Posterior vena cava (tissue), 2 donors: ENCODE results near the gene PGGT1B. TPM values are rescaled to one million over a fixed set of nuclear protein-coding genes. Genes with fewer than 3 reads are reported as not detected.

ENCODE experiments used
- DNase-seq: peaks from one replicate; pipeline ENCODE4 v3.0.0-alpha.2; 2020; ENCODE audit warnings: low spot score
- intact Hi-C, 2 donors: fragments of 100-400 bp; cut with DNase I; formaldehyde crosslinking; loops; one replicate each; pipeline versions ENCODE4 v1.14.1 to v1.14.2; 2022 to 2023
- total RNA-seq, 2 donors: library from RNA; stranded (reverse); fragmentation: NEBNext Ultra II Directional; extraction: Animal tissue kit (Norgen Biotek cat#: 25700); gene quantifications; one replicate each; pipeline ENCODE4 v1.2.1, GENCODE V29; 2021
- donor health status: DM: yes; HTN: yes; CAD: no.
- donor health status: DM: yes; HTN: yes; CAD: no.

PGGT1B gene
- total RNA-seq, 2 donors from 2014 or later, result 32.4 to 41.1 TPM

DNA sequence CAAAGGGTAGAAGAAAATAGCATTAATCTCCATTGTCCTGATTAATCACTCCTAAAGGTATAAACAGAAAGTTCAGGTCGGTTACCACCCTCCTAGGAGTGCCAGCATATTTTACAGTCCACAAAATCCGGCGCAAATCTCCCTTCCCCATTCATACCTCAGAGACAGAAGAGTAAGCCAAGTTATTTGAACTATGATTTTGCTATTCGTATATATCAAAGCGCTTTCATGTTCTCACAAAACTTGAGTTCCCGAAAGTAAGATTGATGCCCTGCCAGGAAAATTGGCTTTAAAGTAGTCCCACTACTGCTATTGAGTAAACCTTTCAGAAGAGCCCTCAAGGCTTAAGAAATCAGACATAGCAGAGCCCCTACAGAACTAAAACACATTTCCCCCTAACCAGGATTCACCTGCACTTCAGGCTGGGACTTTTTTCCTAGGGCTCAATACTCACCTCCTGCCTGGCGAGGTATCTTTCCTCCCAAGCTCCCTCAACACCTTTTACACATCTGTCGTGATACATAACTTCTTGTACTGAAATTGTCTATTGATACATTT is 71.1 kb downstream of the PGGT1B start:
- intact Hi-C loops, result no loop called here
- DNase-seq, result no peak

- intact Hi-C loops, result no loop called here
- no peak for DNase-seq
Observed at GRCh38 chr5:115190388-115190787, 72.3 kb downstream of the PGGT1B start.

- no peak for DNase-seq
- intact Hi-C loops, result no loop called here
Observed at GRCh38 chr5:115189866-115190265, 72.8 kb downstream of the PGGT1B start.

DNA sequence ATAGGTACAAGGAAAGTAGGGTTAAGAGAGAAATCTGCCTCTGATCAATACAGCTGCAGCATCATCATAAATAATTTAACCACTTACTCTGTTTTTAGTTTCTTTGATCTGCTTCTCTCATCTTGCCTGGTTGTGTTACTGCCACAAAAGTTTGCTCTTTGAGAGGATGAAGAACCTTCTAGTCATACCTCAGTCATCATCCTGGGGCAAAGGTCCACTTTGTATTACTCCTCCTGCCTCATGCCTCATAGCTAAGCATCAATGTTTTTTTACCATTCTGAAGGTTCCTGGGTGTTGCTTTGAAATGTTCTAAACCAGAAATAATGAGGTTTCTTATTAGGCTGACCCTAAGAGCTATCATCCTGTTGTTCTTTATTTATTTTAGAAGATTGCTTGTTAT is 75.9 kb downstream of the PGGT1B start:
- intact Hi-C loops, result no loop called here
- no peak for DNase-seq

DNA sequence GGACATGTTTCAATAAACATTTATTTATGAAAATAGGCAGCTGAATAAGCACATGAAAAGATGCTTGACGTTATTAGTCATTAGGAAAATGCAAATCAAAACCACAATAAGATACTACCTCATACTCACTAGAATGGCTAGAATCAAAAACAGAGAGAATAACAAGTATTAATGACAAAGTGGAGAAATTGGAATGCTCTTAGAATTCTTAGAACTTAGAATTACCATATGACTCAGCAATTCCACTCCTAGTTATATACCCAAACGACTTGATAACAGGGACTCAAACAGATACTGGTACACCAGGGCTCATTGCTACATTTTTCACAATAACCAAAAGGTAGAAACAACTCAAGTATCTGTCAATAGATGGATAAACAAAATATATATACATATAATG is 77.9 kb downstream of the PGGT1B start:
- intact Hi-C loops, result no loop called here
- DNase-seq, result no peak

GRCh38 chr5:115181757-115182156 is 80.9 kb downstream of the PGGT1B start:
- intact Hi-C loops, result no loop called here
- no peak for DNase-seq

DNA sequence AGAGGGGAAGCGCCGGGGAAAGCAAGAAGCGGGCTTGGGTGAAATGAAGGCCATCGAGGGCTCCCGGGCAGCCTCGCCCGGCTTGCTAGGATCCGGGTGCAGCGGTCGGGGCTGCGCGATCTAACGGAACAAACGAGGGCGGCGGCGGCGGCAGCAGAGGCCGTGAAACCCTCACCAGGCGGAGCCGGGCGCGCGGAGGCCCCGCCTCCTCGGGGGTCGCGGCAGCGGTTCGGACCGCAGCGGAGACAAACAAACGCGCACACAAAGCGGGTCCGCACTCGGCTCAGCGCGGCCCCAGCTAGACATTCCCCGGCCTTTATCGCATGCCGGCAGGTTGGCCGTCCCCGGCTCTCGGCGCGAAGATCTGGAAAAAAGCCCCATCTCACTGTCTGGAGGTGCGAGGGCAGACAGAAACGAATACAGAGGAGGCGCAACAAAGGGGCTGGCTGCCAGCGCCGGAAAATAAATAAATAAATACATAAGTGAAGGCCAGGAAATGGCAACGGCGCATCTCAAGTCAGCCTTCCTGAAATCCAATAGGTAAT is 82.4 kb downstream of the PGGT1B start:
- intact Hi-C loops, result no loop called here
- DNase-seq, result no peak

DNA sequence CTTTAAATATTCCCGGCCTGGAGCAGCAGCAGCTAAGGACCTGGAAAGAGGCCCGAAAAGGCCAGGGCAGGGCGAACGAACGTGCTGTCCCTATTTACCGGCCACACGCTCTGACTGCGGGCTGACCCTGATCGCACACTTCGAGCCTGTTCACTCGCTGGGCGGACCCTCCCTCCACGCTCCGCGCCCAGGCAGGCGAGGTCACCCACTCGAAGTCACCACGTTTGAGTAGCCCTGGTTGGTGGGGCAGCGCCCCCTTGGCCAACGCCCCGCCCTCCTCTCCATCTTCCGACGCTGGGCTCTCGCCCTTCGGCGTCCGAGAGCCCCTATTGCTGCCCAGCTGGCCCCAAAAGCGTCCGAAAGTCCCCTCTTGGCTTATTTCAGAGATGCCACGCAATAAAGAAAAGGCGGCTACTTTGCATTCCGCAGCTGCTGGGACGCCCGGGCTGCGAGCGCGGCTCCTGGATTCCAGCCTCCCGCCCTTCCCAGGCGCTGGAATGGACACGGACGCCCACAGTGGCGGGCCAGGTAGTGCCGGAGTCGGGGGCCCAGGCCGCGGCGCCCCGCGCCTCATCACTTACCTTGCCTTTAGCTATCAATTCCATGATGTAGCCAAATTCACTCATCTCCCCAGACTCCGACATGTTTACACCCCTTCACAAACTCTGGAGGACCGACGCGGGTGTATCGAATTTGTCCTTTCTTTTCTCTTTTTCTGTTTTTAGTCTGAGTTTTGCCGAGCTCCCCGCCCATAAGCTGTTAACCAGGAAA is 83.1 kb downstream of the PGGT1B start:
- no peak for DNase-seq
- intact Hi-C loops, result no loop called here

- intact Hi-C loops, result no loop called here
- no peak for DNase-seq
Observed at GRCh38 chr5:115179030-115179393, 83.7 kb downstream of the PGGT1B start.

GRCh38 chr5:115170929-115171510 is 91.7 kb downstream of the PGGT1B start:
- intact Hi-C loops, result no loop called here
- no peak for DNase-seq

GRCh38 chr5:115170134-115170928 is 92.3 kb downstream of the PGGT1B start:
- DNase-seq, result peak; percentile 79
- intact Hi-C loops, result no loop called here

DNA sequence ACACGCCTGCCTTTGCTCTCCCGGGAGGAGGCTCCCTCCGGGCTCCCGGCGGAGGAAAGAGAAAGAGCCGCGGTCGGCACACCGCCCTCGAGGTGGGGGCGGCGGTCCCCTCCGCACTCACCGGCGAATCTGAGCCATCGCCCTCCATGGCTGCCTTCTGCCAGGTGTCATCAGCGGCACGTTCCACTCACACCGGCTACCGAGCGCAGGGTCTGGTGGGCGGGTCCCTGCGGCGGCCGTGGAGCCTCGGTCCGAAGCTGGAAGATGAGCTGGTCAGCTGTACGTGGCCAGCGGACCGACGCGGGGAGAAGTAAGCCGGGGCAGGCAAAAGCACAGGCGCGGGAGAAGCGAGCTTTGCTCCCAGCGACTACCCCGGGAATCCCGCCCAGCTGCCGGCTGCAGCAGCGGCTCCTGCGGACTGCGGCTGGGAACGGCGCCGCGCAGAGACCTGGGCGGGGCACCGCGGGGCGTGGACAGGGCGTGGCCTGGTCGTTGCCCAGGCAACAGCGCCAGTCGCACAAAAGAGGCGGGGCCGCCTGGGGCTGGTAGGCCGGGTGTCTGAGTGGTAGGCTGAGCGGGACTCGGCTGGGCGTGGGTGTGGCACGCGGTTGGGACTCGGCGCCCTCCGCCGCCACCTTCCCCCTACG is 93.1 kb downstream of the PGGT1B start, which contains the start of gene TRIM36:
Gene TRIM36, minus strand, starts transcription at position 422 of the 647 bp plus-strand sequence. Its CDS starts 274 bp downstream, at position 148.
- intact Hi-C loops, result no loop called here
- DNase-seq, result peak; percentile 97

- DNase-seq, result no peak
- intact Hi-C loops, result no loop called here
Observed at GRCh38 chr5:115168829-115169486, 93.7 kb downstream of the PGGT1B start.

DNA sequence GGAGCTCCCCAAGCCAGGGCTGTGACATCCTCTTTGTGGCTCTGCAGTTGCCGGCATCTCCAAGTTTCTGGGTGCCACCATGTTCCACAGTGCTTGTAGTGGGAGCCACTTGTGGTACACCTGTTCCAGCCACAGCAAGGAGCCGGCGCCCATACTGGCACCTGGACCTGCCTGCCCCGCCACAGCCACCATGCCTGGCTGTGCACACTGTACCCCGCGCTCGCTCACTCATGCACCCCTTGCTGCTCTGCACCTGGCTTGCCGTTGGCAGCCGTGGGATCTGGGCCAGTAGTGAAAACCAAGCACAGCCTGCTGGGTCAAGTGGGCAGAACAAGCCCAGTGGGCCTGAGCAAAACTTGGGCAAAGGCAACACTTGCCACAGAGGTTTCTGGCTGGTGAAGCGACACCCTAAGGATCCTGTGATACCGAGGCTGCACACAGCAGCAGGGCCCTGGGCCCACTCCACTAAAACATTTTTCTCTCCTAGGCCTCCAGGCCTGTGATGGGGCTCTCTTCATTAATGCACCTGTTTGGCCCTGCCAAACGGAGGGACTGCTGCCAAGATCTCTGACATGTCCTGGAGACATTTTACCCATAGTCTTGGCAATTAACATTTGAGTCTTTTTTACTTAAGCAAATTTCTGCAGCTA is 95.8 kb downstream of the PGGT1B start:
- DNase-seq, result no peak
- intact Hi-C loops, result no loop called here

- intact Hi-C loops, result no loop called here
- DNase-seq, result peak; percentile 73
Observed at GRCh38 chr5:115165790-115166189, 96.9 kb downstream of the PGGT1B start.

GRCh38 chr5:115160975-115161475 is 101.7 kb downstream of the PGGT1B start:
- DNase-seq, result no peak
- intact Hi-C loops, result no loop called here
